LNCAP (cell line): ENCODE measurements around the gene OR4D10.

Source experiments
- TF ChIP-seq, protein P1 (sequence below): fragments of 450-650 bp; IDR thresholded peaks from 2 replicates; pipeline ENCODE4 v1.5.1; 2017; ENCODE audit warnings: mild to moderate bottlenecking

Gene OR4D10

DNA sequence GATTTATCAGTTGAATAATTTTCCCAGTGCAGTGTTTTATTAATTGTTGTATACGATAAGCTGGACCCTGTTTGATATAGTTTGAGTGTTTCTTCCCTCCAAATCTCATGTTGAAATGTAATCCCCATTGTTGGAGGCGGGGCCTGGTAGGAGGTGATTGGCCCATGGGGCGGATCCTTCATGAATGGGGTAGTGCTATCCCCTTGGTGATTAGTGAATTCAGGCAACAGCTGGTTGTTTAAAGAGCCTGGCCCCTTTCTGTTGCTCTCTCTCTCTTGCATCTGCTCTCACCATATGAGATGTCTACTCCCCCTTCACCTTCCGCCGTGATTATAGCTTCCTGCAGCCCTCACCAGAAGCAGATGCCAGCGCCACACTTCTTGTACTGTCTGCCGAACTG, 35.3 kb upstream of the OR4D10 start:
- TF ChIP-seq, protein P1, sequence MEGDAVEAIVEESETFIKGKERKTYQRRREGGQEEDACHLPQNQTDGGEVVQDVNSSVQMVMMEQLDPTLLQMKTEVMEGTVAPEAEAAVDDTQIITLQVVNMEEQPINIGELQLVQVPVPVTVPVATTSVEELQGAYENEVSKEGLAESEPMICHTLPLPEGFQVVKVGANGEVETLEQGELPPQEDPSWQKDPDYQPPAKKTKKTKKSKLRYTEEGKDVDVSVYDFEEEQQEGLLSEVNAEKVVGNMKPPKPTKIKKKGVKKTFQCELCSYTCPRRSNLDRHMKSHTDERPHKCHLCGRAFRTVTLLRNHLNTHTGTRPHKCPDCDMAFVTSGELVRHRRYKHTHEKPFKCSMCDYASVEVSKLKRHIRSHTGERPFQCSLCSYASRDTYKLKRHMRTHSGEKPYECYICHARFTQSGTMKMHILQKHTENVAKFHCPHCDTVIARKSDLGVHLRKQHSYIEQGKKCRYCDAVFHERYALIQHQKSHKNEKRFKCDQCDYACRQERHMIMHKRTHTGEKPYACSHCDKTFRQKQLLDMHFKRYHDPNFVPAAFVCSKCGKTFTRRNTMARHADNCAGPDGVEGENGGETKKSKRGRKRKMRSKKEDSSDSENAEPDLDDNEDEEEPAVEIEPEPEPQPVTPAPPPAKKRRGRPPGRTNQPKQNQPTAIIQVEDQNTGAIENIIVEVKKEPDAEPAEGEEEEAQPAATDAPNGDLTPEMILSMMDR = no peak

DNA sequence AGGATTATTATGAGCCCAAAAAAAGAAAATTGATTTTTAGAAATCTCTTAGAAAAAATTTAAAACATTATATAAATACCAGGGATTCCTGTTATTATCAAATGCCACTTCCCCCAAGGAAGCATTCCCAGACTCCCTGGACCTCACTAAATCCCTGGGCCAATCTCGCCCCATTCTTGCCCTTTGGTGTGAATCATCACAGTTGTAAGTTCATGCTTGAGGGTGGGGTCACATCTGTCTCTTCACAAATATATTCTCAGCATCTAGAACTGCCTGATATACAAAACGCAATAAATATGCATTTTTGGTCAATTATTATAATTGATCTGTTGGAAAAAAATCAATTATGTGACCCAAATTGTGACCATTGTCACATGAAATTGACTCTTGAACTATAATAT, 24.6 kb upstream of the OR4D10 start:
- TF ChIP-seq, protein P1 = no peak

DNA sequence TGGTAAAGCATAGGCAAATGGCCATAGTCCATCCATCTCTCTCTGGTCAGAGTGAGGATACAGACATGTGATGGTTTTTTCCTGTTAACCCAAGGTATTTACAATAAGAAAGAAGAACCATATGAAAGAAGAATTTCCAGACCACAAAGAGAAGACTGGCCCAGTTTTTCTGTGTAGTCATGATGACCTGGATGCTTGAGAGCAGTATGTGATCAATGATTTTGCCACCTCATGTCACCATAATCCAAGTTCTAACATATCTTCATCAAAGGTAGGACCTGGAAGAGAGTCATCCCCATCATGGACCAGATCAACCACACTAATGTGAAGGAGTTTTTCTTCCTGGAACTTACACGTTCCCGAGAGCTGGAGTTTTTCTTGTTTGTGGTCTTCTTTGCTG, 16.5 kb upstream of the OR4D10 start, which contains the start of gene OR4D6:
TSS of gene OR4D6 (plus strand) at position 301 of the 400 bp plus-strand sequence. CDS start at position 301, 0 bp downstream.
- TF ChIP-seq, protein P1 = no peak

DNA sequence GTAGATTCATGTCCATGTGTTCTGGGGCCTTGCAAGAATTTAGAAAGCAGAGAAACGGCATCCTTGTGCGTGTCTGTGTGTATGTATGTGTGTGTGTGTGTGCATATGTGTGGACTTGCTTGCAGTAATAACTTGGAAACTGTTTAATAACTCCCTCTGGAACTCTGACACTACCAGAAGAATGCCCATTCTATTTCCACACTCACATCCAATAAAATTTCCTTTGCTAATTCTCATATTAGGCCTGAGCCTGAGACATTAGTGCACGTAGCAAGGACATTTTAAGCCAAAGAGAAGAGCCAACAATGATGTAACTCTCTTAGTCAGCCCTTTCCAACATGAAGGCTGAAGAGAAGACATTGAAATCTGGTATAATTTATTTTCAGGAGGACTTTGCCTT, 13.2 kb upstream of the OR4D10 start:
- TF ChIP-seq, protein P1 = no peak

DNA sequence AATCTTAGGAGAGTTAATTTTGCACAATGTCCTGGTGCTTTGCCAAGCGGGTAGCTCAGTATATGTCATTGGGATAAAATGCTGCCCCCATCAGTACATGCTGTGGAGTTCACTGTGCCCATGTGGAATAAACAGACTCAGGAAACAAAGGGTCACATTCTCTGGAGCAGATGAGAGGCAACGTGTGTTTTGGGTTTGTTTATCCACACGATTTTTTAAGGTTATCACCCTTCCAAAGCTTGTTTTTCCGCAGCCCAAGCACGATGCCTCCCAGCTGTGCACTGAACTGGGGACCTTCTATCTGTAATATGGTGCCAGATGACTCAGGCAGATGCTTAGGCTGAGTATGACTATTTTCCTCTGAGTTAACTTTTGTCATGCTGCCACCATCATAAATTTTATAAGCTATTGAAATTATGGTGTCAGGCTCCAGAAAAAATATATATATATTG, 9.9 kb upstream of the OR4D10 start:
- TF ChIP-seq, protein P1 = no peak

DNA sequence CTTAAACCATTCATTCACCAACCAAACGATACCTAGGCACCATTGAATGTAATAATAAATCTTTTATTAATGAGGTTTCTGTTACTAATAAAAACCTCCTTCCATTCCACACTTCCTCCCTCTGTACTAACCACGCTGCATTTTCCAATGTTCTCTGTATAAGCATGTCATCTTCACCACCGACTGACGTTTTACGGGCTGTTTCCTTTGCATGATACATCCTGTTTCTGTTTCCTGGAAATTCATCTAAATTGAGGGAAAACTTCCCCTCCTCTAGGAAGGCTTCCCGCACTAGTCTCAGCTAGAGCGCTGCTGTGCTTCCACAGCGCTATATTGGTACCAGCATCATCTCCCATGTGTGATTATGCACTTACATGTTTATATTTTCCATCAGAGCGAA, 2.1 kb downstream of the OR4D10 start:
- TF ChIP-seq, protein P1 = no peak

DNA sequence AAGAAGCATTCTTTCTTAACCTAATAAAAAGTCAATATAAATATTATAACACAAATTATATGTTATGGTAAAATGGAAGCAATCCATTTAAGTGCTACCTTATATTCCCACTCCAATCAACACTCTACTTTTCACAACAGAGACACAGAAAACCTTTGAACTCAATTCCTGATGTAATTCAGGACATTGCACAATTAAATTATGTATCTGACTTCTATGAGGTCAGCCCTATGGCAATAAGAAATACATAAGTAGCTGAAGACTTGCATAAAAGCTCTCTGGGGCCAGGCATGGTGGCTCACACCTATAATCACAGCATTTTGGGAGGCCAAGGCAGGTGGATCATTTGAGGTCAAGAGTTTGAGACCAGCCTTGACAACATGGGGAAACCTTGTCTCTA, 6.8 kb downstream of the OR4D10 start:
- TF ChIP-seq, protein P1 = no peak

DNA sequence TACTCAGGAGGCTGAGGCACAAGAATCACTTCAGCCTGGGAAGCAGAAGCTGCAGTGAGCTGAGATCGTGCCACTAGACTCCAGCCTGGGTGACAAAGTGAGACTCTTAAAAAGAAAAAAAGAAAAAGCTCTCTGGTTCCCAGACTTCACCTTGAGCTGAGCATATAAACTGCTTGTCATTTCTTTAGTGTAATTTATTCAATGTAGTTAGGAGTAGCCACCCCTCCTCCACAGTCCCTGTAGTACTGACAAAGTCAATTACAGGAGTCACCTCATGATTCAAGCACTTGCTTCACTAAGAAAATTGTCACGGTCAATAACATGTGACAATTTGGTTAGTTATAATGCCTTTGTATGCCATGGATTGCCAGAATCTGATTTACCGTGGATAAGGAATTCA, 7.2 kb downstream of the OR4D10 start:
- TF ChIP-seq, protein P1 = no peak
